Omental fat pad (tissue), 4 donors: Measurements from ENCODE around the gene CMC1. TPM values are rescaled to one million over a fixed set of nuclear protein-coding genes. Genes with fewer than 3 reads are reported as not detected.

Experiments used
- ATAC-seq: fragments of 150-250 bp; one replicate; pipeline ENCODE4 v1.9.1; 2016; ENCODE audit warnings: mild to moderate bottlenecking, moderate library complexity; ENCODE audit not compliant: low FRiP score
- DNase-seq: peaks from one replicate; pipeline ENCODE4 v3.0.0-alpha.2; 2019; ENCODE audit warnings: low spot score
- total RNA-seq, 4 donors: library from RNA; depleted of rRNA; stranded (reverse); fragments of >200 nt; gene quantifications; one replicate each; pipeline ENCODE4 v1.1.0, GENCODE V29; 2016
- TF ChIP-seq, protein P1 (sequence below), 3 donors: fragments of 450-650 bp; IDR thresholded peaks; one replicate each; pipeline ENCODE4 v1.5.1; 2016 to 2017; ENCODE audit warnings: antibody characterized with exemption in 3 of 3, mild to moderate bottlenecking in 3 of 3, moderate library complexity in 2 of 3

The CMC1 gene
- total RNA-seq, 4 donors from 2014 or later, result 6.0 to 15.8 (median 10.1) TPM

GRCh38 chr3:28243424-28244106, 2.1 kb downstream of the CMC1 start:
- ATAC-seq (no peak), DNase-seq (no peak)
- TF ChIP-seq, protein P1, sequence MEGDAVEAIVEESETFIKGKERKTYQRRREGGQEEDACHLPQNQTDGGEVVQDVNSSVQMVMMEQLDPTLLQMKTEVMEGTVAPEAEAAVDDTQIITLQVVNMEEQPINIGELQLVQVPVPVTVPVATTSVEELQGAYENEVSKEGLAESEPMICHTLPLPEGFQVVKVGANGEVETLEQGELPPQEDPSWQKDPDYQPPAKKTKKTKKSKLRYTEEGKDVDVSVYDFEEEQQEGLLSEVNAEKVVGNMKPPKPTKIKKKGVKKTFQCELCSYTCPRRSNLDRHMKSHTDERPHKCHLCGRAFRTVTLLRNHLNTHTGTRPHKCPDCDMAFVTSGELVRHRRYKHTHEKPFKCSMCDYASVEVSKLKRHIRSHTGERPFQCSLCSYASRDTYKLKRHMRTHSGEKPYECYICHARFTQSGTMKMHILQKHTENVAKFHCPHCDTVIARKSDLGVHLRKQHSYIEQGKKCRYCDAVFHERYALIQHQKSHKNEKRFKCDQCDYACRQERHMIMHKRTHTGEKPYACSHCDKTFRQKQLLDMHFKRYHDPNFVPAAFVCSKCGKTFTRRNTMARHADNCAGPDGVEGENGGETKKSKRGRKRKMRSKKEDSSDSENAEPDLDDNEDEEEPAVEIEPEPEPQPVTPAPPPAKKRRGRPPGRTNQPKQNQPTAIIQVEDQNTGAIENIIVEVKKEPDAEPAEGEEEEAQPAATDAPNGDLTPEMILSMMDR (IDR thresholded peaks at IDR 0.05), result no peak

DNA sequence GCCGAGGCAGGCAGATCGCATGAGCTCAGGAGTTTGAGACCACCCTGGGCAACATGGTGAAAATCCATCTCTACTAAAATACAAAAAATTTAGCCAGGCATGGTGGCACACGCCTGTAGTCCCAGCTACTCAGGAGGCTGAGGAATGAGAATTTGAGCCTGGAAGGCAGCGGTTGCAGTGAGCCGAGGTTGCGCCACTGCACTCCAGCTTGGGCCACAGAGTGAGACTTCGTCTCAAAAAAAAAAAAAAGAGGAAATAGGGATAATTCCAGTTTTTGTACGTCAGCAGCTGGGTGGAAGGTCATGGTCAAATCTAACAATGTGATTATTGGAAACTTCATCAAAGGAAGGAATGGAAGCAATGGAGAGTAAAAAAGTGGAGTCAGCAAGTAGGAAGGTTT, 3.1 kb downstream of the CMC1 start:
- ATAC-seq, result no peak
- no peak for DNase-seq
- TF ChIP-seq, protein P1 (IDR thresholded peaks at IDR 0.05), result no peak

- ATAC-seq, result no peak
- DNase-seq, result no peak
- TF ChIP-seq, protein P1 (IDR thresholded peaks at IDR 0.05), result no peak
Observed at GRCh38 chr3:28247286-28247685, 5.9 kb downstream of the CMC1 start.

DNA sequence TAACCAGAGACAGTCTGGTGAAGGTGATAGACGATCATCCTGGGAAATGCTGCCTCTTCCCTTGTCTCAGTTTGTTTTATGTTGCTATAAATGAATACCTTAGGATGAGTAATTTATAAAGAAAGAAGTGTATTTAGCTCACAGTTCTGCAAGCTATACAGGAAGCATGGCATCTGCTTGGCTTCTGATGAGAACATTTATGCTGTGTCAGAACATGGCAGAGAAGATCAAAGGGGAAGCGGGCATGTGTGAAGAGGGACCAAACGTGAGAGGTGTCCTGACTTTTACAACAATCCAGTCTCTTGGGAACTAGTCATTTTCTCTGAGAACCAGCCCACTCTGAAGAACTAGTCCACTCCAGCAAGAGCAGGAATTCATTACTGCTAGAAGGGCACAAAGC, 9.6 kb downstream of the CMC1 start:
- ATAC-seq (no peak), DNase-seq (no peak)
- TF ChIP-seq, protein P1 (IDR thresholded peaks at IDR 0.05), result no peak

DNA sequence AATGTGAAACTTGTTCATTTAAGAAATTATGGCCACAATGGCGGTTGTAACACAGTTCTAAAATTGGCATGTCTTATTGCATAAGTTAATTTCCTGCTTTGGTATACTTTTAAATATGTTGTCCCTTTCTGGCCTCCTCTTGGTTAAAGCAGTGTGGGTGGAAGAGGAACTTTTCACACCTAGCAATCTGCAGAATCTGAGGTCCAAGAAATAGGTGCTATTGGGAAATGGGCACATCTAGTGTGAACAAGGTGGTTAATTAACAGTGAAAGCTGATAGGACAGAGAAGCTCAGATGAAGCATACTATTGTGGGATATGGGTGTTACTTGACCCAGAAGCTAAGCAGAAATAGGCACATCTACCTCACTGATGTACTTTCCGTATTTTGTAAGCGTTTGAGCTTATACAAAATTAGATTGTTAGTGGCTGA, 10.6 kb downstream of the CMC1 start:
- DNase-seq, result no peak
- TF ChIP-seq, protein P1 (IDR thresholded peaks at IDR 0.05), result no peak
- ATAC-seq, result no peak

GRCh38 chr3:28253040-28253715, 11.8 kb downstream of the CMC1 start:
- DNase-seq (no peak), ATAC-seq (no peak)
- TF ChIP-seq, protein P1 (IDR thresholded peaks at IDR 0.05), result no peak

- DNase-seq (no peak), ATAC-seq (no peak)
- TF ChIP-seq, protein P1 (IDR thresholded peaks at IDR 0.05), result no peak
Observed at GRCh38 chr3:28262001-28262400, 20.6 kb downstream of the CMC1 start.
